ENCODE data around the gene MAPK13.

GRCh38 chr6:36154286-36154685 is 24.0 kb downstream of the MAPK13 start:
- TF ChIP-seq CTCF (IDR thresholded peaks at IDR 0.05; ENCODE audit: low read length), result no peak
- no peak for TF ChIP-seq EZH2 (optimal IDR thresholded peaks at IDR 0.05; ENCODE audit: low read depth, low read length)
